HCT116 (cell line): ENCODE results near the gene SCGB1D2. TPM values are rescaled to one million over a fixed set of nuclear protein-coding genes. Genes with fewer than 3 reads are reported as not detected.

ENCODE experiments used
- ATAC-seq: fragments of 200-7000 bp; cut with Tn5 transposase; 2 replicates; pipeline ENCODE4 v1.9.1; 2020; ENCODE audit warnings: mild to moderate bottlenecking, moderate library complexity
- BruUV-seq: library from RNA; stranded (reverse); fragments of 400-500 nt; replicated peaks from 2 replicates; lab custom pipeline; 2021; lab: Mats Ljungman, UMichigan
- CTCF ChIA-PET: fragments of 300-600 bp; sonication (Branson Sonifier 250); formaldehyde crosslinking; loops from one replicate; lab custom pipeline; 2021; ENCODE audit warnings: antibody characterized with exemption; lab: Charles Lee
- POLR2A ChIA-PET: fragments of 300-600, 350-600 bp; sonication (Branson Sonifier 250); formaldehyde crosslinking; loops from one replicate; lab custom pipeline; 2021; ENCODE audit warnings: antibody characterized with exemption; lab: Charles Lee
- RAD21 ChIA-PET, 2 experiments: fragments of 300-600 bp; sonication (Branson Sonifier 250); formaldehyde crosslinking; loops; one replicate each; lab custom pipeline; 2023; ENCODE audit warnings: low total read pairs in 2 of 2; ENCODE audit not compliant: uncharacterized antibody in 2 of 2, unreplicated experiment in 2 of 2, low non-redundant PET in 1 of 2; lab: Charles Lee
- DNase-seq: peaks from one replicate; pipeline ENCODE4 v3.0.0-alpha.2; 2010; ENCODE audit warnings: low read depth, low spot score
- H2AFZ ChIP-seq: fragments of 200-600 bp; shearing (Covaris generic), sonication (generic); 2 replicates; pipeline ENCODE4 v1.6.1; 2017; ENCODE audit warnings: low read depth, mixed run types, mixed read lengths, antibody characterized with exemption, low read length; ENCODE audit not compliant: poor library complexity, severe bottlenecking
- H3K27ac ChIP-seq: 2 replicates; pipeline ENCODE4 v1.5.1; 2012; ENCODE audit warnings: low read depth, low read length
- H3K27me3 ChIP-seq: fragments of 200-600 bp; sonication (generic); 2 replicates; pipeline ENCODE4 v1.6.1; 2016; ENCODE audit warnings: mixed run types, low read length, mixed read lengths; ENCODE audit not compliant: insufficient read depth
- H3K36me3 ChIP-seq, 2 experiments: fragments of 200-500 bp in 1 of 2; fragments of 200-600 bp in 1 of 2; sonication (Bioruptor generic) in 1 of 2; sonication (generic) in 1 of 2; 2 replicates each; pipeline versions ENCODE4 v1.5.1 to v1.6.1; 2014 to 2016; ENCODE audit warnings: low read length in 2 of 2, inconsistent platforms in 1 of 2, mixed read lengths in 1 of 2, mixed run types in 1 of 2; ENCODE audit not compliant: insufficient read depth in 2 of 2, control insufficient read depth in 1 of 2
- H3K4me1 ChIP-seq, 2 experiments: fragments of 200-600 bp in 1 of 2; sonication (generic) in 1 of 2; 2 replicates each; pipeline versions ENCODE4 v1.5.1 to v1.6.1; 2012 to 2017; ENCODE audit warnings: low read length in 2 of 2, inconsistent platforms in 1 of 2, mild to moderate bottlenecking in 1 of 2, mixed read lengths in 1 of 2, mixed run types in 1 of 2, moderate library complexity in 1 of 2; ENCODE audit not compliant: insufficient read depth in 2 of 2, control insufficient read depth in 1 of 2
- H3K4me2 ChIP-seq: fragments of 200-600 bp; sonication (generic); 2 replicates; pipeline ENCODE4 v1.6.1; 2017; ENCODE audit warnings: mixed run types, low read length, mixed read lengths
- H3K4me3 ChIP-seq, 2 experiments: fragments of 200-600 bp in 1 of 2; sonication (generic) in 1 of 2; replicated peaks in 1 of 2; 2 replicates each; pipeline ENCODE4 v1.5.1; 2011 to 2016; ENCODE audit warnings: low read length in 2 of 2, control low read depth in 1 of 2, low read depth in 1 of 2, mild to moderate bottlenecking in 1 of 2, mixed read lengths in 1 of 2, mixed run types in 1 of 2
- H3K79me2 ChIP-seq: fragments of 200-600 bp; sonication (generic); 2 replicates; pipeline ENCODE4 v1.6.1; 2017; ENCODE audit warnings: mild to moderate bottlenecking, mixed run types, low read length, moderate library complexity, mixed read lengths; ENCODE audit not compliant: insufficient read depth
- H3K9ac ChIP-seq: fragments of 200-600 bp; sonication (generic); 2 replicates; pipeline ENCODE4 v1.6.1; 2016; ENCODE audit warnings: low read length, mixed read lengths
- H3K9me2 ChIP-seq: fragments of 200-600 bp; sonication (generic), shearing (Covaris generic); 2 replicates; pipeline ENCODE4 v1.6.1; 2017; ENCODE audit warnings: mixed run types, mild to moderate bottlenecking, moderate library complexity; ENCODE audit not compliant: insufficient read depth
- H3K9me3 ChIP-seq, 2 experiments: fragments of 200-500 bp in 1 of 2; fragments of 200-600 bp in 1 of 2; sonication (Bioruptor generic) in 1 of 2; sonication (generic) in 1 of 2; 2 replicates each; pipeline ENCODE4 v1.6.1; 2014 to 2017; ENCODE audit warnings: low read length in 2 of 2, mixed read lengths in 2 of 2, inconsistent platforms in 1 of 2, low read depth in 1 of 2, mild to moderate bottlenecking in 1 of 2, mixed run types in 1 of 2, moderate library complexity in 1 of 2; ENCODE audit not compliant: control insufficient read depth in 1 of 2, insufficient read depth in 1 of 2
- H4K20me1 ChIP-seq: fragments of 200-600 bp; sonication (generic), shearing (Covaris generic); 2 replicates; pipeline ENCODE4 v1.6.1; 2017; ENCODE audit warnings: mixed run types, mild to moderate bottlenecking, moderate library complexity; ENCODE audit not compliant: insufficient read depth
- ATF3 ChIP-seq: IDR thresholded peaks from 2 replicates; pipeline ENCODE4 v1.6.1; 2012
- CBX3 ChIP-seq: IDR thresholded peaks from 2 replicates; pipeline ENCODE4 v1.6.1; 2012; ENCODE audit warnings: low read depth
- CEBPB ChIP-seq: IDR thresholded peaks from 2 replicates; pipeline ENCODE4 v1.6.1; 2012; ENCODE audit warnings: low read depth
- CTCF ChIP-seq, 3 experiments: fragments of 200-600 bp in 1 of 3; sonication (generic) in 1 of 3; IDR thresholded peaks in 2 of 3; conservative IDR thresholded peaks in 1 of 3; 2 replicates each; pipeline ENCODE4 v1.5.1; 2012 to 2017; ENCODE audit warnings: low read depth in 2 of 3, low read length in 2 of 3, antibody characterized with exemption in 1 of 3, borderline replicate concordance in 1 of 3, control low read depth in 1 of 3, mild to moderate bottlenecking in 1 of 3, mixed read lengths in 1 of 3, mixed run types in 1 of 3, moderate library complexity in 1 of 3; ENCODE audit not compliant: insufficient read depth in 1 of 3
- ELF1 ChIP-seq: IDR thresholded peaks from 2 replicates; pipeline ENCODE4 v1.6.1; 2012; ENCODE audit warnings: low read depth, borderline replicate concordance
- EZH2 ChIP-seq: fragments of 200-600 bp; sonication (generic); IDR thresholded peaks from 2 replicates; pipeline ENCODE4 v1.6.1; 2017; ENCODE audit warnings: antibody characterized with exemption, mixed run types
- JUND ChIP-seq: IDR thresholded peaks from 2 replicates; pipeline ENCODE4 v1.6.1; 2012
- MAX ChIP-seq: IDR thresholded peaks from 2 replicates; pipeline ENCODE4 v1.6.1; 2012
- POLR2A ChIP-seq: IDR thresholded peaks from 2 replicates; pipeline ENCODE4 v1.7.0; 2011; ENCODE audit warnings: borderline replicate concordance; ENCODE audit not compliant: insufficient read depth, insufficient read length; ENCODE audit errors: extremely low read depth
- RAD21 ChIP-seq: IDR thresholded peaks from 2 replicates; pipeline ENCODE4 v1.6.1; 2012; ENCODE audit warnings: low read depth, mild to moderate bottlenecking
- SIN3A ChIP-seq: IDR thresholded peaks from 2 replicates; pipeline ENCODE4 v1.6.1; 2012; ENCODE audit warnings: low read depth
- SP1 ChIP-seq: IDR thresholded peaks from 2 replicates; pipeline ENCODE4 v1.6.1; 2012; ENCODE audit warnings: low read depth
- SRF ChIP-seq: IDR thresholded peaks from 2 replicates; pipeline ENCODE4 v1.6.1; 2012; ENCODE audit warnings: low read depth
- TCF7L2 ChIP-seq: IDR thresholded peaks from 2 replicates; pipeline ENCODE4 v1.7.0; 2011; ENCODE audit warnings: borderline replicate concordance, inconsistent platforms; ENCODE audit not compliant: insufficient read depth, insufficient read length; ENCODE audit errors: extremely low read depth
- intact Hi-C: fragments of 100-400 bp; cut with micrococcal nuclease; formaldehyde crosslinking; loops from 2 replicates; pipeline ENCODE4 v1.10.0; 2022
- total RNA-seq: library from RNA; stranded (reverse); gene quantifications from one replicate; pipeline ENCODE4 v1.2.1, GENCODE V29; 2021; ENCODE audit not compliant: unreplicated experiment

Gene SCGB1D2
- total RNA-seq, 1 experiment from 2014 or later: not detected

GRCh38 chr11:62208785-62209144 lies 33.3 kb upstream of the SCGB1D2 start:
- Histone ChIP-seq H3K4me2 (no peak overlapping the region), H3K4me1 (no peaks in the 10 kb centered on the region), H3K4me3 (no peak overlapping the region), H2AFZ (no peak overlapping the region), H3K9ac (no peak overlapping the region), H4K20me1 (no peaks in the 10 kb centered on the region), H3K9me3 (no peaks in the 10 kb centered on the region), H3K79me2 (no peaks in the 10 kb centered on the region), H3K36me3 (no peaks in the 10 kb centered on the region), H3K27me3 (no peaks in the 10 kb centered on the region), H3K9me2 (no peaks in the 10 kb centered on the region), H3K27ac (no peak overlapping the region)
- no peak for DNase-seq
- ChIA-PET CTCF (no interaction called here), RAD21 (no interaction called here), POLR2A (interaction anchor here (0.5 kb wide), 1 partner anchor 88 kb away, joined by 3 read pairs; no protein-coding TSS in a partner anchor)
- ATAC-seq: no peak
- BruUV-seq: no TSS peak
- intact Hi-C loops: loop anchor here (2.0 to 5.0 kb wide), 2 partner anchors 36 to 412 kb away; no protein-coding TSS in a partner anchor
- TF ChIP-seq MAX (no peak), ELF1 (no peak), SIN3A (no peak), TCF7L2 (no peak), JUND (no peak), ATF3 (no peak), RAD21 (no peak), SRF (no peak), SP1 (no peak), CBX3 (no peak), POLR2A (no peak), CTCF (IDR thresholded peaks at IDR 0.05 in 2 of 3, conservative IDR thresholded peaks at IDR 0.05 in 1 of 3; ENCODE audit: borderline replicate concordance in 1 of 3, insufficient read depth in 1 of 3, low read depth in 2 of 3, low read length in 2 of 3) (no peak), EZH2 (no peak), CEBPB (no peak)
